Endothelial cell of umbilical vein (primary cell): ENCODE data around the gene SLC1A4.
"Not testable (repeated sequence)": the region's sequence is repeated elsewhere in the genome, so short reads cannot be mapped to it uniquely, and the experiment has no call there.

Source experiments
- MYC ChIP-seq: IDR thresholded peaks from one replicate; pipeline ENCODE4 v1.6.1; 2011; ENCODE audit warnings: mild to moderate bottlenecking, low read depth, low read length
- POLR2A ChIP-seq: IDR thresholded peaks from 2 replicates; pipeline ENCODE4 v1.6.1; 2012; ENCODE audit warnings: low read depth, mild to moderate bottlenecking, control low read depth, low read length
- TF ChIP-seq, protein P1 (sequence below), 2 donors: IDR thresholded peaks; 1 replicate in 1 of 2; 2 replicates in 1 of 2; pipeline ENCODE4 v1.5.1; 2011; ENCODE audit warnings: low read length in 2 of 2, mild to moderate bottlenecking in 2 of 2, moderate library complexity in 2 of 2, control low read depth in 1 of 2, inconsistent platforms in 1 of 2, low read depth in 1 of 2; ENCODE audit not compliant: insufficient read depth in 1 of 2; ENCODE audit errors: extremely low read depth in 1 of 2

DNA sequence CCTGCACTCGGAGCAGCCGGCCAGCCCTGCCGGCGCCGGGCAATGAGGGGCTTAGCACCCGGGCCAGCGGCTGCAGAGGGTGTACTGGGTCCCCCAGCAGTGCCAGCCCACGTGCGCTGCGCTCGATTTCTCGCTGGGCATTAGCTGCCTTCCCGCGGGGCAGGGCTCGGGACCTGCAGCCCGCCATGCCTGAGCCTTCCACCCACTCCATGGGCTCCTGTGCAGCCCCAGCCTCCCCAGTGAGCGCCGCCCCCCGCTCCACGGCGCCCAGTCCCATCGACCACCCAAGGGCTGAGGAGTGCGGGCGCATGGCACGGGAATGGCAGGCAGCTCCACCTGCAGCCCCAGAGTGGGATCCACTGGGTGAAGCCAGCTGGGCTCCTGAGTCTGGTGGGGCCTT is 20.1 kb upstream of the SLC1A4 start:
- TF ChIP-seq, protein P1, sequence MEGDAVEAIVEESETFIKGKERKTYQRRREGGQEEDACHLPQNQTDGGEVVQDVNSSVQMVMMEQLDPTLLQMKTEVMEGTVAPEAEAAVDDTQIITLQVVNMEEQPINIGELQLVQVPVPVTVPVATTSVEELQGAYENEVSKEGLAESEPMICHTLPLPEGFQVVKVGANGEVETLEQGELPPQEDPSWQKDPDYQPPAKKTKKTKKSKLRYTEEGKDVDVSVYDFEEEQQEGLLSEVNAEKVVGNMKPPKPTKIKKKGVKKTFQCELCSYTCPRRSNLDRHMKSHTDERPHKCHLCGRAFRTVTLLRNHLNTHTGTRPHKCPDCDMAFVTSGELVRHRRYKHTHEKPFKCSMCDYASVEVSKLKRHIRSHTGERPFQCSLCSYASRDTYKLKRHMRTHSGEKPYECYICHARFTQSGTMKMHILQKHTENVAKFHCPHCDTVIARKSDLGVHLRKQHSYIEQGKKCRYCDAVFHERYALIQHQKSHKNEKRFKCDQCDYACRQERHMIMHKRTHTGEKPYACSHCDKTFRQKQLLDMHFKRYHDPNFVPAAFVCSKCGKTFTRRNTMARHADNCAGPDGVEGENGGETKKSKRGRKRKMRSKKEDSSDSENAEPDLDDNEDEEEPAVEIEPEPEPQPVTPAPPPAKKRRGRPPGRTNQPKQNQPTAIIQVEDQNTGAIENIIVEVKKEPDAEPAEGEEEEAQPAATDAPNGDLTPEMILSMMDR (IDR thresholded peaks at IDR 0.05; ENCODE audit: extremely low read depth in 1 of 2, insufficient read depth in 1 of 2, low read depth in 1 of 2, low read length in 2 of 2), result not testable (repeated sequence)
- TF ChIP-seq POLR2A, MYC: not testable (repeated sequence)
